Neural cell (in vitro differentiated cells): ENCODE measurements around the gene SLC17A9. TPM values are rescaled to one million over a fixed set of nuclear protein-coding genes. Genes with fewer than 3 reads are reported as not detected.

Source experiments
- H2AFZ ChIP-seq: fragments of 200-600, 300-800 bp; sonication (generic), shearing (Covaris generic); 2 replicates; pipeline ENCODE4 v1.6.0; 2014; ENCODE audit warnings: low read depth, mild to moderate bottlenecking, antibody characterized with exemption, low read length, moderate library complexity
- H3F3A ChIP-seq: fragments of 200-600 bp; shearing (Covaris generic); 2 replicates; pipeline ENCODE4 v1.6.1; 2016; ENCODE audit warnings: mild to moderate bottlenecking, moderate library complexity, mixed read lengths, antibody characterized with exemption, low read length; ENCODE audit not compliant: insufficient read depth, poor library complexity, severe bottlenecking
- H3K27ac ChIP-seq: fragments of 200-600, 300-800 bp; sonication (generic), shearing (Covaris generic); 2 replicates; pipeline ENCODE4 v1.5.1; 2014; ENCODE audit warnings: mild to moderate bottlenecking, low read length, moderate library complexity
- H3K27me3 ChIP-seq: fragments of 300-800, 200-600 bp; sonication (generic), shearing (Covaris generic); 2 replicates; pipeline ENCODE4 v1.6.0; 2014; ENCODE audit warnings: mild to moderate bottlenecking, low read depth, low read length, moderate library complexity; ENCODE audit not compliant: insufficient read depth
- H3K36me3 ChIP-seq: fragments of 300-800, 200-600 bp; sonication (generic), shearing (Covaris generic); 2 replicates; pipeline ENCODE4 v1.5.1; 2014; ENCODE audit warnings: mild to moderate bottlenecking, antibody characterized with exemption, low read length, moderate library complexity; ENCODE audit not compliant: insufficient read depth
- H3K4me2 ChIP-seq: fragments of 300-800, 200-600 bp; sonication (generic), shearing (Covaris generic); 2 replicates; pipeline ENCODE4 v1.6.0; 2014; ENCODE audit warnings: mild to moderate bottlenecking, low read length
- H3K4me3 ChIP-seq: fragments of 300-800, 200-600 bp; sonication (generic), shearing (Covaris generic); 2 replicates; pipeline ENCODE4 v1.5.1; 2014; ENCODE audit warnings: mild to moderate bottlenecking, low read length, moderate library complexity
- H3K79me2 ChIP-seq: fragments of 200-600 bp; shearing (Covaris generic); replicated peaks from 2 replicates; pipeline ENCODE4 v1.6.0; 2014; ENCODE audit warnings: mild to moderate bottlenecking, low read length, moderate library complexity; ENCODE audit not compliant: insufficient read depth
- H3K9ac ChIP-seq: fragments of 300-800, 200-600 bp; sonication (generic), shearing (Covaris generic); 2 replicates; pipeline ENCODE4 v1.6.1; 2016; ENCODE audit warnings: mild to moderate bottlenecking, low read length, mixed read lengths
- H3K9me2 ChIP-seq: fragments of 200-600 bp; shearing (Covaris generic); 2 replicates; pipeline ENCODE4 v1.6.1; 2016; ENCODE audit warnings: mild to moderate bottlenecking, low read length, mixed read lengths; ENCODE audit not compliant: insufficient read depth
- H3K9me3 ChIP-seq: fragments of 200-600, 300-800 bp; sonication (generic), shearing (Covaris generic); 2 replicates; pipeline ENCODE4 v1.6.1; 2016; ENCODE audit warnings: mild to moderate bottlenecking, mixed run types, low read length, moderate library complexity, mixed read lengths
- H4K20me1 ChIP-seq: fragments of 200-600 bp; shearing (Covaris generic); 2 replicates; pipeline ENCODE4 v1.6.1; 2016; ENCODE audit warnings: mild to moderate bottlenecking, mixed run types; ENCODE audit not compliant: insufficient read depth
- EP300 ChIP-seq: fragments of 450-650 bp; conservative IDR thresholded peaks from 2 replicates; pipeline ENCODE4 v1.6.1; 2014; ENCODE audit warnings: antibody characterized with exemption, mild to moderate bottlenecking, moderate library complexity; ENCODE audit not compliant: poor library complexity, severe bottlenecking
- EZH2 ChIP-seq: fragments of 200-600, 300-800 bp; shearing (Covaris generic), sonication (generic); IDR thresholded peaks from 2 replicates; pipeline ENCODE4 v1.6.1; 2014; ENCODE audit warnings: antibody characterized with exemption, low read length, borderline replicate concordance, mild to moderate bottlenecking; ENCODE audit not compliant: insufficient read depth, poor library complexity, severe bottlenecking
- MXI1 ChIP-seq: fragments of 450-650 bp; conservative IDR thresholded peaks from 2 replicates; pipeline ENCODE4 v1.6.1; 2014; ENCODE audit warnings: antibody characterized with exemption, mild to moderate bottlenecking; ENCODE audit not compliant: poor library complexity, severe bottlenecking
- POLR2AphosphoS5 ChIP-seq: IDR thresholded peaks from 2 replicates; pipeline ENCODE4 v1.6.1; 2012
- RAD21 ChIP-seq: fragments of 450-650 bp; conservative IDR thresholded peaks from 2 replicates; pipeline ENCODE4 v1.6.1; 2014; ENCODE audit warnings: antibody characterized with exemption, mild to moderate bottlenecking, moderate library complexity
- SMC3 ChIP-seq: fragments of 450-650 bp; conservative IDR thresholded peaks from 2 replicates; pipeline ENCODE4 v1.6.1; 2014; ENCODE audit warnings: antibody characterized with exemption, mild to moderate bottlenecking, moderate library complexity; ENCODE audit not compliant: poor library complexity
- TAF1 ChIP-seq: IDR thresholded peaks from 2 replicates; pipeline ENCODE4 v1.6.1; 2012; ENCODE audit warnings: low read depth
- polyA plus RNA-seq: library from polyadenylated mRNA; depleted of rRNA; stranded (reverse); fragments of >200 nt; gene quantifications from 2 replicates; pipeline ENCODE4 v1.2.3, GENCODE V29; 2014
- TF ChIP-seq, protein P1 (sequence below): IDR thresholded peaks from 2 replicates; pipeline ENCODE4 v1.6.1; 2012; ENCODE audit warnings: borderline replicate concordance
- TF ChIP-seq, protein P2 (sequence below): fragments of 450-650 bp; IDR thresholded peaks from 2 replicates; pipeline ENCODE4 v1.5.1; 2014; ENCODE audit warnings: antibody characterized with exemption, mild to moderate bottlenecking, moderate library complexity; ENCODE audit not compliant: poor library complexity, severe bottlenecking

SLC17A9 gene
- polyA plus RNA-seq, 1 donor from 2014 or later, result not detected

DNA sequence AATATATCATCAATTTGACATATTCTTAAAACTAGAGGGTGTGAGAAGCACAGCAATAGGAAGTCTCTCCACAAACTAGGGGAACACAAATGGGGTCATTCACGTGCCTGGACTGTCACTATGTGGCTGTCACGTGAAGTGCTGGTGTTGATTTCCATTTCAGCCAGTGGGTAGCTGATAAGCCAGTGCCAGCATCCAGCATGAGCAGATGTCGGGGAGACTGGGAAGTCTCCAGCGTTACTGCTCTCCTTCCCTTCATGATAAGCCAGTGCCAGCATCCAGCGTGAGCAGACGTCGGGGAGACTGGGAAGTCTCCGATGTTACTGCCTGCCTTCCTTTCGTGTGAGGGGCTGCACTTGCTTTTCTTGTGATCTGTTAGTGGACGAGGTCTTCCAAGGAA is 5.6 kb upstream of the SLC17A9 start:
- Histone ChIP-seq H3K9me3 (no peaks in the 10 kb centered on the region), H4K20me1 (no peaks in the 10 kb centered on the region), H3K79me2 (peaks cover 8% of the 10 kb centered on the region), H3K4me3 (no peak overlapping the region), H3F3A (no peaks in the 10 kb centered on the region), H3K27me3 (no peaks in the 10 kb centered on the region), H3K36me3 (peaks cover 10% of the 10 kb centered on the region), H3K27ac (no peak overlapping the region), H3K9me2 (no peaks in the 10 kb centered on the region), H3K4me2 (no peak overlapping the region), H3K9ac (no peak overlapping the region), H2AFZ (no peak overlapping the region)
- TF ChIP-seq, protein P1, sequence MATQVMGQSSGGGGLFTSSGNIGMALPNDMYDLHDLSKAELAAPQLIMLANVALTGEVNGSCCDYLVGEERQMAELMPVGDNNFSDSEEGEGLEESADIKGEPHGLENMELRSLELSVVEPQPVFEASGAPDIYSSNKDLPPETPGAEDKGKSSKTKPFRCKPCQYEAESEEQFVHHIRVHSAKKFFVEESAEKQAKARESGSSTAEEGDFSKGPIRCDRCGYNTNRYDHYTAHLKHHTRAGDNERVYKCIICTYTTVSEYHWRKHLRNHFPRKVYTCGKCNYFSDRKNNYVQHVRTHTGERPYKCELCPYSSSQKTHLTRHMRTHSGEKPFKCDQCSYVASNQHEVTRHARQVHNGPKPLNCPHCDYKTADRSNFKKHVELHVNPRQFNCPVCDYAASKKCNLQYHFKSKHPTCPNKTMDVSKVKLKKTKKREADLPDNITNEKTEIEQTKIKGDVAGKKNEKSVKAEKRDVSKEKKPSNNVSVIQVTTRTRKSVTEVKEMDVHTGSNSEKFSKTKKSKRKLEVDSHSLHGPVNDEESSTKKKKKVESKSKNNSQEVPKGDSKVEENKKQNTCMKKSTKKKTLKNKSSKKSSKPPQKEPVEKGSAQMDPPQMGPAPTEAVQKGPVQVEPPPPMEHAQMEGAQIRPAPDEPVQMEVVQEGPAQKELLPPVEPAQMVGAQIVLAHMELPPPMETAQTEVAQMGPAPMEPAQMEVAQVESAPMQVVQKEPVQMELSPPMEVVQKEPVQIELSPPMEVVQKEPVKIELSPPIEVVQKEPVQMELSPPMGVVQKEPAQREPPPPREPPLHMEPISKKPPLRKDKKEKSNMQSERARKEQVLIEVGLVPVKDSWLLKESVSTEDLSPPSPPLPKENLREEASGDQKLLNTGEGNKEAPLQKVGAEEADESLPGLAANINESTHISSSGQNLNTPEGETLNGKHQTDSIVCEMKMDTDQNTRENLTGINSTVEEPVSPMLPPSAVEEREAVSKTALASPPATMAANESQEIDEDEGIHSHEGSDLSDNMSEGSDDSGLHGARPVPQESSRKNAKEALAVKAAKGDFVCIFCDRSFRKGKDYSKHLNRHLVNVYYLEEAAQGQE, result no peak
- TF ChIP-seq MXI1, result no peak
- TF ChIP-seq POLR2AphosphoS5, result no peak
- TF ChIP-seq TAF1, result no peak
- TF ChIP-seq, protein P2, sequence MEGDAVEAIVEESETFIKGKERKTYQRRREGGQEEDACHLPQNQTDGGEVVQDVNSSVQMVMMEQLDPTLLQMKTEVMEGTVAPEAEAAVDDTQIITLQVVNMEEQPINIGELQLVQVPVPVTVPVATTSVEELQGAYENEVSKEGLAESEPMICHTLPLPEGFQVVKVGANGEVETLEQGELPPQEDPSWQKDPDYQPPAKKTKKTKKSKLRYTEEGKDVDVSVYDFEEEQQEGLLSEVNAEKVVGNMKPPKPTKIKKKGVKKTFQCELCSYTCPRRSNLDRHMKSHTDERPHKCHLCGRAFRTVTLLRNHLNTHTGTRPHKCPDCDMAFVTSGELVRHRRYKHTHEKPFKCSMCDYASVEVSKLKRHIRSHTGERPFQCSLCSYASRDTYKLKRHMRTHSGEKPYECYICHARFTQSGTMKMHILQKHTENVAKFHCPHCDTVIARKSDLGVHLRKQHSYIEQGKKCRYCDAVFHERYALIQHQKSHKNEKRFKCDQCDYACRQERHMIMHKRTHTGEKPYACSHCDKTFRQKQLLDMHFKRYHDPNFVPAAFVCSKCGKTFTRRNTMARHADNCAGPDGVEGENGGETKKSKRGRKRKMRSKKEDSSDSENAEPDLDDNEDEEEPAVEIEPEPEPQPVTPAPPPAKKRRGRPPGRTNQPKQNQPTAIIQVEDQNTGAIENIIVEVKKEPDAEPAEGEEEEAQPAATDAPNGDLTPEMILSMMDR, result no peak
- no peak for TF ChIP-seq EZH2
- no peak for TF ChIP-seq RAD21
- TF ChIP-seq SMC3, result no peak
- TF ChIP-seq EP300, result no peak

DNA sequence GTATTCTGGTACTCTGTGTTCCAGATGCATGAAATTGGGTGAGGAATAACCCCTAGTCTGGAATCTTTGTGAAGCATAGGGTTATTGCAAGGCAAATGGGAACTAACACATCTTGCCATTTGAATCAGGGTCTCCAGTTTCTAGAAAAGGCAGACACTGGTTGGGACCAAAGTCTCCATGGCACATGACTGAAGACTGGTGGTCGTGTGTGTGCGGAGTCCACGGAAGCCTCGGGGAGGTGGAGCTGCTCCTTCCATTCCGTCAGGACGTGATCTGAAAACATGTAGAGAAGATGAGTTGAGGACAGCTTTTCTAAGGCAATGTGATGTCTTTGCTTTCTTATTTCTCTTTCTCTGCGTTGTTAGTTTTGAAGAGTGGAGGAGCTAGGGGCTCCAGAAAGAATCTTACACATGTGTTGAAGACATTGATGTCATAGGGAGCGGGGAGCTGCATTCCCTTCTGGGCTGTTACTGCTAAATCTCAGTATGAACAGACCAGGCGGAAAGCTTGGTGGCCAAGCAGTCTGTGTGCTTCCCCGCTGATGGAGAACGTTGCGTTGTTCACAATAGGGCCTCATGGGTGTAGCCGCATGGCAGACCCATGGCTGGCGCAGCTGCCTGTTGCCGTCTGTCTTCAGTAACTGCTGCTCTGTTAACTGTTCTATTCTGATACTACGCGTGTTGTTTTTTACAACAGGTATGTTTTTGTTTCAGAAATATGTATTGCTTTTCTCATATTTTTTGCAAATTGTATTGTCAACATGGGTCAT is 4.8 kb upstream of the SLC17A9 start:
- no peak overlapping the region for H3K4me3 ChIP-seq
- no peaks in the 10 kb centered on the region for H3K27me3 ChIP-seq

More for the DNA sequence above, 4.8 kb upstream of the SLC17A9 start:
- H3K9me2 ChIP-seq, result no peaks in the 10 kb centered on the region
- TF ChIP-seq MXI1, result no peak
- TF ChIP-seq, protein P1, result no peak
- no peak for TF ChIP-seq POLR2AphosphoS5
- TF ChIP-seq EZH2, result no peak
- TF ChIP-seq RAD21, result no peak
- TF ChIP-seq SMC3, result no peak
- TF ChIP-seq, protein P2, result no peak
- TF ChIP-seq EP300, result no peak
- no peak for TF ChIP-seq TAF1
- no peak overlapping the region for H3K9ac ChIP-seq
- H3K36me3 ChIP-seq, result peaks cover 10% of the 10 kb centered on the region
- H3K9me3 ChIP-seq, result no peaks in the 10 kb centered on the region
- H3K4me2 ChIP-seq, result no peak overlapping the region
- peaks cover 2% of the 10 kb centered on the region for H3K79me2 ChIP-seq
- no peaks in the 10 kb centered on the region for H4K20me1 ChIP-seq
- no peaks in the 10 kb centered on the region for H3F3A ChIP-seq
- no peak overlapping the region for H2AFZ ChIP-seq
- H3K27ac ChIP-seq, result no peak overlapping the region
